ENCODE results near the gene ARAP2.

- TF ChIP-seq CTCF (IDR thresholded peaks at IDR 0.05) (no peak), POLR2A (IDR thresholded peaks at IDR 0.05) (no peak)
Observed at GRCh38 chr4:36140421-36140820, 103.9 kb downstream of the ARAP2 start.
